Activated T-helper 2 cell treated with anti-CD3 and anti-CD28 coated beads, Interferon-gamma antibody, Interleukin-2, Interleukin-4, amounts not matched to agents 10 μg/mL and 5 μg/mL and 100 μg/mL, durations not matched to agents 14 hours and 24 hours and 36 hours (primary cell): Measurements from ENCODE around the gene SCAMP2. TPM values are rescaled to one million over a fixed set of nuclear protein-coding genes. Genes with fewer than 3 reads are reported as not detected.
A peak's percentile ranks its signal among the peaks of the same experiment; 100 is the strongest.
"Not testable (repeated sequence)": the region's sequence is repeated elsewhere in the genome, so short reads cannot be mapped to it uniquely, and the experiment has no call there.

Experiments
- DNase-seq: peaks from one replicate; pipeline ENCODE4 v3.0.0; 2021; ENCODE audit warnings: low spot score
- H3K27ac Mint-ChIP-seq: one replicate; pipeline ENCODE4 v1.8.0; 2021; ENCODE audit warnings: mixed read lengths
- H3K27me3 Mint-ChIP-seq: one replicate; pipeline ENCODE4 v1.8.0; 2021; ENCODE audit warnings: low read depth, mixed read lengths
- H3K36me3 Mint-ChIP-seq: one replicate; pipeline ENCODE4 v1.8.0; 2021; ENCODE audit warnings: low read depth, mixed read lengths
- H3K4me1 Mint-ChIP-seq: one replicate; pipeline ENCODE4 v1.8.0; 2021; ENCODE audit warnings: low read depth, mixed read lengths
- H3K4me3 Mint-ChIP-seq: one replicate; pipeline ENCODE4 v1.8.0; 2021; ENCODE audit warnings: low read depth, mild to moderate bottlenecking, moderate library complexity, mixed read lengths
- H3K9me3 Mint-ChIP-seq: one replicate; pipeline ENCODE4 v1.8.0; 2021; ENCODE audit warnings: mixed read lengths
- intact Hi-C: fragments of 100-400 bp; cut with micrococcal nuclease; formaldehyde crosslinking; loops from one replicate; pipeline ENCODE4 v1.15.1; 2023
- total RNA-seq: library from RNA; stranded (reverse); gene quantifications from 2 replicates; pipeline ENCODE4 v1.2.3, GENCODE V29; 2022

Gene SCAMP2
- total RNA-seq, 1 donor from 2014 or later: 85.0 TPM

DNA sequence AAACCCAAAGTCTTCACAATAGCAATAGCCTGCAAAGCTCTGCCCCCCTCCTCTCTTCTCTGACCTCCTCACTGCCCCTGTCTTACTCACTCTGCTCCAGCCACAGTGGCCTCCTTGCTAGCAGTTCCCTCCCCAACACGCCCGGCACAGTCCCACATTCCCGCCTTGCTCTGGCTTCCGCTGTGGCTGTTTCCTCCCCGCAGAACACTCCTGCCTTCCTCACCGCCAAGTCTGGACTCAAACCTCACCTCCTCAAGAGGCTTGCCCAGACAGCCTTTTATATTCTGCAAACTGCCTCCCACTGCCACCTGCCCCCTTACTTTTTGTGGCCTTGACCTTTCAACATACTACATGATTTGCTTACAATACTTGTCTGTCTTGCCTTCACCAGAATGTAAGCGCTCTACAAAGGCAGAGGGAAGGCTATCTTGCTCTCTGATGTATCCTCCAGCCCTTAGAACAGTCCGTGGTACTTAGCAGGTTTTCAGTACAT lies 16.3 kb upstream of the SCAMP2 start:
- H3K27ac Mint-ChIP-seq: peak overlapping the region; percentile 81
- peaks cover 38% of the 10 kb centered on the region for H3K4me1 Mint-ChIP-seq
- H3K36me3 Mint-ChIP-seq: peaks cover 33% of the 10 kb centered on the region
- intact Hi-C loops: loop anchor here (1.0 kb wide), 2 partner anchors 16 to 44 kb away; partner anchors contain the start of gene SCAMP2
- H3K4me3 Mint-ChIP-seq: peak overlapping the region; percentile 82
- H3K9me3 Mint-ChIP-seq: no peaks in the 10 kb centered on the region
- no peaks in the 10 kb centered on the region for H3K27me3 Mint-ChIP-seq
- DNase-seq: peak; percentile 15

DNA sequence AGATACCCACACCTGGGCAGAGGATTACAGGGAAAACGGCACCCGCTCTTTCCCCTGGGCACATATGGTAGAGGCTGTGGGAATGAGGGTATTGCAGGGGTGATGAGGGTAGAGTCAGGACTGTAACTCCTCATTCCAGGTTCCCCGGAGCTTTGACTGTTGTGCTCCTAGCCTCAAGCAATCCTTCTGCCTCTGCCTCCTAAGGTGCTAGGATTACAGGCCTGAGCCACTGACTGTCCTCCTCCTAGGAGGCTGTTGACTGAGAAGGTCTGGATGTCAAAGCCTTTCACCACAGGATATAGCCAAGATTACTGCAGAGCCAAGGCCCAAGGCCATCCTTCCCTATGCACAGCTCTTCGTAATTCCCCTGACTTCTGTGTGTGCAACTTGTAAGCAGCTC lies 15.6 kb upstream of the SCAMP2 start:
- Mint-ChIP-seq H3K4me3 (peak overlapping the region; percentile 82), H3K4me1 (peaks cover 42% of the 10 kb centered on the region), H3K27me3 (no peaks in the 10 kb centered on the region), H3K27ac (peak overlapping the region; percentile 81), H3K36me3 (peaks cover 30% of the 10 kb centered on the region), H3K9me3 (no peaks in the 10 kb centered on the region)
- intact Hi-C loops: loop anchor here (1.0 kb wide), 2 partner anchors 15 to 43 kb away; partner anchors contain the start of gene SCAMP2
- no peak for DNase-seq

DNA sequence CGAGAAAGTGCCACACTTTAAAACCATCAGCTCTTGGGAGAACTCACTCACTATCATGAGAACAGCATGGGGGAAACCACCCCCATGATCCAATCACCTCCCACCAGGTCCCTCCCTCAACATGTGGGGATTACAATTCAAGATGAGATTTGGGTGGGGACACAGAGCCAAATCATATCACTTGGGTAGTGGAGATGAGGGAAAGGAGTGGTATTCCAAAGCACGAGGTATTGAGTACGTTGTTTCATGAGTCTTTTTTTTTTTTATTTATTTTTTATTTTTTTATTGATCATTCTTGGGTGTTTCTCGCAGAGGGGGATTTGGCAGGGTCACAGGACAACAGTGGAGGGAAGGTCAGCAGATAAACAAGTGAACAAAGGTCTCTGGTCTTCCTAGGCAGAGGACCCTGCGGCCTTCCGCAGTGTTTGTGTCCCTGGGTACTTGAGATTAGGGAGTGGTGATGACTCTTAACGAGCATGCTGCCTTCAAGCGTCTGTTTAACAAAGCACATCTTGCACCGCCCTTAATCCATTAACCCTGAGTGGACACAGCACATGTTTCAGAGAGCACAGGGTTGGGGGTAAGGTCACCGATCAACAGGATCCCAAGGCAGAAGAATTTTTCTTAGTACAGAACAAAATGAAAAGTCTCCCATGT lies 14.5 kb upstream of the SCAMP2 start:
- H3K4me3 Mint-ChIP-seq, H3K27ac Mint-ChIP-seq, intact Hi-C loops, H3K27me3 Mint-ChIP-seq, DNase-seq, H3K9me3 Mint-ChIP-seq: not testable (repeated sequence)
- peaks cover 19% of the 10 kb centered on the region for H3K36me3 Mint-ChIP-seq
- H3K4me1 Mint-ChIP-seq: peaks cover 33% of the 10 kb centered on the region

DNA sequence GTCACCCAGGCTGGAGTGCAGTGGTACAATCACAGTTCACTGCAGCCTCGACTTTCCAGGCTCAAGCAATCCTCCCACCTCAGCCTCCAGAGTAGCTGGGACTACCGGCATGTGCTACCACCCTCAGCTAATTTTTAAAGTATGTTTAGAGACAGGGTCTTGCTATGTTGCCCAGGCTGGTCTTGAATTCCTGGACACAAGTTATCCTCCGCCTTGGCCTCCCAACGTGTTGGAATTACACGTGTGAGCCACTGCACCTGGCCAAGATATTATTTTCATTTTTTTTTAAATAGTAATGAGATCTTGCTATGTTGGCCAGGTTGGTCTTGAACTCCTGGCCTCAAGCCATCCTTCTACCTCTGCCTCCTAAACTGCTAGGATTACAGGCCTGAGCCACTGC lies 12.3 kb upstream of the SCAMP2 start:
- Mint-ChIP-seq H3K4me3 (no peak overlapping the region), H3K27me3 (no peaks in the 10 kb centered on the region), H3K4me1 (peaks cover 22% of the 10 kb centered on the region), H3K36me3 (peaks cover 1% of the 10 kb centered on the region), H3K9me3 (peaks cover 6% of the 10 kb centered on the region), H3K27ac (no peak overlapping the region)
- DNase-seq: no peak
- intact Hi-C loops: no loop called here

DNA sequence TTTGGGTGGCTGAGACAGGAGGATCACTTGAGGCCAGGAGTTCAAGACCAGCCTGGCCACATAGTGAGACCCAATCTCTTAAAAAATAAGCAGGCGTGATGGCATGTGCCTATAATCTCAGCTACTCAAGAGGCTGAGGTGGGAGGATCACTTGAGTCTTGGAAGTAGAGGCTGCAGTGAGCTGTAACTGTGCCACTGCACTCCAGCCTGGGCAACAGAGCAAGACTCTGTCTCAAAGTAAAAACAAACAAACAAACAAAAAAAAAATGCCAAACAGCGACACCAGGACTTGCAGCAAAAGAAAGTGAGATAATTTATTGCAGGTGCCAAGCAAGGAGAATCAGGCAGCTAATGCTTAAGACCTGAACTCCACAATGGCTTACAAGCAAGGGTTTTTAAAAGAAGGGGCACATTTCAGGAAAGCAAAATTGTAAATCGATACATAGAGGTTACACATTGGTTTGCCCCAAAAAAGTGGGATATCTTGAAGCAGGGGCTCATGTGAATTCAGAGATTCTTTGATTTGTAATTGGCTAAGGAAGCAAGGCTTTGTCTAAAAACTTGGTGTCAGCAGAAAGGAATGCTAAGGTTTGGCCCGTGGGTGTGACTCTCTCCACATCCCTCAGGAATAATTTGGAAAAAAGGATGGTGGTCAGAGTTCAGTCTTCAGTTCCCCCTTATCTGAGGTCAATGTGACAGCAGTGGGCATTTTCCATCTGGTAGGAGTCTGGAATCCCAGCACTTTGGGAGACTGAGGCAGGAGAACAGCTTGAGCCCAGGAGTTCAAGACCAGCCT lies 11.5 kb upstream of the SCAMP2 start:
- Mint-ChIP-seq H3K27ac (no peak overlapping the region), H3K27me3 (no peaks in the 10 kb centered on the region), H3K4me3 (no peak overlapping the region), H3K4me1 (peaks cover 18% of the 10 kb centered on the region), H3K36me3 (no peaks in the 10 kb centered on the region), H3K9me3 (peaks cover 6% of the 10 kb centered on the region)
- intact Hi-C loops: no loop called here
- no peak for DNase-seq

DNA sequence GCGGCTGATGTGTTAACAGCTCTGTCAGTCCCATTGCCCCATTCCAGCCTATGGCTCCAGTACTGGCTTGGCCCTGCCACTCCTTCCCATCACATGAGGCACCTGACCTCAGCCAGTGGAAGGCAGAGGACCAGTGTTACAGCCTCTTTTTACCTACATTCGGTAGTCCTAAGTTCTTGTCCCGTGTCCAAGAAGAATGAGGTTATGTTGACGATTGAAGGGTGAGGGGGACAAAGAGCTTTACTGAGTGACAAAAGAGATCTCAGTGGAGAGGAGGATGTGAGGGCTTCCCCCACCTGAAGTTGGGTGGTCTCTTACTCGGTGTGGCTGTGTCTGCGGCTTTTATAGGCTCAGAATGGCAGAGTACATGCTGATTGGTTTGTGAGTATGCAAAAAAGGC lies 9.4 kb upstream of the SCAMP2 start:
- no peak overlapping the region for H3K4me3 Mint-ChIP-seq
- intact Hi-C loops: no loop called here
- H3K27me3 Mint-ChIP-seq: no peaks in the 10 kb centered on the region
- H3K9me3 Mint-ChIP-seq: peaks cover 6% of the 10 kb centered on the region
- peaks cover 9% of the 10 kb centered on the region for H3K4me1 Mint-ChIP-seq
- no peaks in the 10 kb centered on the region for H3K36me3 Mint-ChIP-seq
- H3K27ac Mint-ChIP-seq: no peak overlapping the region
- DNase-seq: no peak

DNA sequence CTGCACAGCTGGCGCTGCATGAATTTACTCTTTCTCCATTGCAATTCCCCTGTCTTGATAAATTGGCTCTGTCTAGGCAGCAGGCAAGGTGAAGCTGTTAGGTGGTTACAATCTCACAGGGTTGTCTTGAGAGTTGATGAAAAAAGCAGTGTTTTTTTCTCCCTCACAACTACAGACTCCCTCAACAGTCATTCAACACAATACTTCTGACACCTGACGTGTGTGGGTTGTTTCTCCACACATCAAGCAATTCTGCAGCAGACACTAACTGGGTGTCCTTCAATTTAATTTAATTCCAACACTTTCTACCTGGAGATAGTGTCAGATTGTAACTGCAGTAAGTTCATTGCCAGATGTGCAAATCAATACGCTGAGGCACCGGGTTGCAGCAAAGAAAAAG lies 5.1 kb upstream of the SCAMP2 start:
- Mint-ChIP-seq H3K36me3 (no peaks in the 10 kb centered on the region), H3K4me1 (peaks cover 4% of the 10 kb centered on the region), H3K27me3 (peaks cover 1% of the 10 kb centered on the region), H3K9me3 (peaks cover 6% of the 10 kb centered on the region), H3K27ac (no peak overlapping the region), H3K4me3 (no peak overlapping the region)
- intact Hi-C loops: no loop called here
- no peak for DNase-seq

DNA sequence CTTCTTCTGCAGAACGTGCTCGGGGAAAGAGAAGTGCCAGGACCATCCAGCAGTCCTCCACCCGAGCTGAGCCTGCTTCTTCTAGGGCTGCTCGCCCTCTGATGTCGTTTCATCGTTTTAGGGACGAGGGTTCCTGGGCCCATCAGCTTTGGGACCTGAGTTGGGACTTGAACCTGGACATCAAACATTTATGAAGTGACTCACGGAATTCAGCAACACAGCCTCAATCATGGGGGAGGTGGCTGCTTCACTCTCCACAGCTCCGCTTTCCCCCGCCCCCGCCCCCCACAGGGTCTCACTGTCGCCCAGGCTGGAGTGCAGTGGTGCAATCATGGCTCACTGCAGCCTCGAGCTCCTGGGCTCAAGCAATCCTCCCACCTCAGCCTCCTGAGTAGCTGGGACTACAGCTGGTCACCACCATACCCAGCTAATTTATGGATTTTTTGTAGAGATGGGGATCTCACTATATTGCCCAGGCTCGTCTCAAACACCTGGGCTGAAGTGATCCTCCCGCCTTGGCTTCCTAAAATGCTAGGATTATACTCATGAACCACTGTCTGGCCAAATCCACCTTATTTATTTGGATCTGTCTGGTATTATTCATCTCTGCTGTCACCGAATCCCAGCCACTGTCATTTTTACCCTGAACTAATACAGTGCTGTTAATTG lies 725 bp upstream of the SCAMP2 start:
- peak; percentile 29 for DNase-seq
- peak overlapping the region; percentile 89 for H3K27ac Mint-ChIP-seq
- peaks cover 23% of the 10 kb centered on the region for H3K36me3 Mint-ChIP-seq
- intact Hi-C loops: loop anchor here (1.0 to 5.0 kb wide), 5 partner anchors 15 to 863 kb away; partner anchors contain the start of genes COX5A and FAM219B
- H3K9me3 Mint-ChIP-seq: no peaks in the 10 kb centered on the region
- H3K27me3 Mint-ChIP-seq: peaks cover 1% of the 10 kb centered on the region
- peak overlapping the region; percentile 98 for H3K4me3 Mint-ChIP-seq
- H3K4me1 Mint-ChIP-seq: peaks cover 31% of the 10 kb centered on the region

DNA sequence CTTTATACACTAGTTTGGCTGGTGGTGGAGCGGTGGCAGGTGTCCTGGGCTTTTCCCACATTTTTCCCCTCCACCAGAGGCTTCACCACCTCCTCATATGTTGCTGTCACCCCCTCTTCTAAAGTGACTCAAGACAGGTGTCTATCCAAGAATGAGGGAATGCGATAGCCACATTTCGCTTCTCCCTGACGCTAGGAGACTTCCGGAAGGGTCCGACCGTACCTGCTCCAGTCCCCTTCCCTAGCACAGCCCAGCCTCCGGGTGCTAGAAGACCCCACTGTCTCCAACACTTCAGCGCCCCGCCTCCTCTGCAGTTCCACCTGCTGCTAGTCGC lies 496 bp downstream of the SCAMP2 start:
- Mint-ChIP-seq H3K27ac (peak overlapping the region; percentile 89), H3K9me3 (no peaks in the 10 kb centered on the region), H3K4me3 (peak overlapping the region; percentile 98), H3K4me1 (peaks cover 40% of the 10 kb centered on the region), H3K27me3 (peaks cover 1% of the 10 kb centered on the region), H3K36me3 (peaks cover 32% of the 10 kb centered on the region)
- DNase-seq: no peak
- intact Hi-C loops: loop anchor here (1.0 to 5.0 kb wide), 5 partner anchors 17 to 865 kb away; partner anchors contain the start of genes COX5A and FAM219B

DNA sequence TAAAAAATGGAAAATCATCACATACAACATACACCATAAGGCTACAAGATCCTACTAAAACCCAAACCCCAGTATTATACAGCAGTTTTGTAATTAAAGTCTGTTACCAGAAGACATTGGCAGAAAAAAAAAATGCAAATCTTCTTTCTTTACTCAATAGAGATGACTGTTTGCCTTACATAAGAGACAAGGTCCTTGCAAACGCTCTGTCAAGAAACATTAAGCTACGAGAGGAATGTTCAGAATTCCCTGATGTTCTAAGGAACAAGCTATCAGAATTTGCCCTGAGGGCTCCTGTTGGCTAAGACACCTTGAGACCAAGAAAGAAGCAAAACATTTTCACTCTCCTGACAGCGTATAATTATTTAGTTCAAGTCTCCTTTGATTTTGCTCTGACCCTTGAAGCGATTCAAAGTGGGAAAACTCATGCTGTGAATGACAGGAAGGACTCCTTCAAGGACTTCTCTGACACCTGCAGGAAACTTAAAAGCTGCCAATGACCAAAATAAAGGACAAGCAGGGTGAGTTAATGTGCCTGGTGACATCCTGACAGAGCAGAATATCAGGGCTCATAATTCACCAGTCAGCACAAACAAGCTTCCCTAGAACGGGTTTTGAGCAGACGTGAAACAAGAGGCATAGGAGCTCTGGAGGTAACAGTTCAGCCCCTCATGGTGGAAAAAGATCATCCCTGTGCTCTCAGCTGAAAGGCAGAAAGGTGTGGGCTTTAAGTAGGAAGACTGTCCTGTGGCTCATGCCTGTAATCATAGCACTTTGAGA lies 2.5 kb downstream of the SCAMP2 start:
- H3K27ac Mint-ChIP-seq: peak overlapping the region; percentile 97
- H3K4me1 Mint-ChIP-seq: peaks cover 51% of the 10 kb centered on the region
- H3K9me3 Mint-ChIP-seq: no peaks in the 10 kb centered on the region
- peaks cover 46% of the 10 kb centered on the region for H3K36me3 Mint-ChIP-seq
- peak overlapping the region; percentile 98 for H3K4me3 Mint-ChIP-seq
- H3K27me3 Mint-ChIP-seq: no peaks in the 10 kb centered on the region
- DNase-seq: no peak
- intact Hi-C loops: loop anchor here (2.0 to 5.0 kb wide), 3 partner anchors 67 to 867 kb away; partner anchors contain the start of gene COX5A

DNA sequence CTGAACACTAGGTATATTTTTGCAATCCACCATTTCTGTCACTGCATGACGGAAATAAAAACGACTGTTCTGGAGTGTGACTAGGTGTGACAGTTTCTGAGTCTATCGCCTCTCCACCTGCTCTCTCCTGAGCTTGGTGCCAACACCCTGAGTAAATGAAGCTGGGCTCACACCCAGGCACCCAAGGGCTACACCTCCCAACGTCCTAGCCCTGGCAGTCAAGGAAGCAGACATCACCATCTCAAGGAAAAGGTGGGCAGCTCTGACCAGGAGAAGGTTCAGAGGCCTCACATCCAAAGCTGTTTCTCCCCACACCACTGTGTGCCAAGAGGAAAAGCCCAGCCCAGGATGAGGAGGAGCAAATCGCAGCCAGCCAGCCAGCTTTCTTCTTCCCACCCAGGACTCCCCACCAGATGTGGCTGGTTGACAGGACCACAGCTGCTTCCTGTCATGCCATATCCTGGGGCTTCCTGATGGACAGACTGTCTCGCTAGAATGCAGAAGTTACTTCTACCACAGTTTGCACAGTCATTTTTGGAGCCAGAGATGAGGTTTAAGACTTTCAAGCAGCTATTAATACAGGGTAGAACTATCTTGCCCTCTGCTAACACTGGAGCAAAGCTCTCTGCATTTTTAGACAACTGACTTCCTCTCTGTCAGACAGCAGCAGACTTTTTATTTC lies 3.3 kb downstream of the SCAMP2 start:
- no peaks in the 10 kb centered on the region for H3K9me3 Mint-ChIP-seq
- peaks cover 51% of the 10 kb centered on the region for H3K36me3 Mint-ChIP-seq
- H3K4me3 Mint-ChIP-seq: peak overlapping the region; percentile 98
- H3K27me3 Mint-ChIP-seq: no peaks in the 10 kb centered on the region
- peak; percentile 50 for DNase-seq
- H3K27ac Mint-ChIP-seq: peak overlapping the region; percentile 97
- H3K4me1 Mint-ChIP-seq: peaks cover 55% of the 10 kb centered on the region
- intact Hi-C loops: loop anchor here (2.0 to 5.0 kb wide), 3 partner anchors 67 to 867 kb away; partner anchors contain the start of gene COX5A

DNA sequence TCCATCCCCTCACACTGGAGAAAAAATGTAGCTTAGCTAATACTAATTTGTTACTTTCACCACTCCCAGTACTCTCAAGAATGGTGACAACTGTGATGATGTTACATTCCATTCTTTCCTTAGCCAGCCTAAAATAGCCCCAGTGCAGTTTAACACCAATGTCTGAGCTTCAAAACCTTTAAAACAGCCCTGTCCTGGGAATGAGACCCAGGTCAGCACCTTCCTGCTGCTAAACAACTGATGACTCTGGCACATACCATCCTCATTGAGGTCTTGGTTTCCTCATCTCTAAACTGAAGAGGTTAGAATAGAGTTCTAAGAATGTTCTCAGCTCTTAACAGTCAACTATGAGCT lies 3.8 kb downstream of the SCAMP2 start:
- H3K4me1 Mint-ChIP-seq: peaks cover 58% of the 10 kb centered on the region
- H3K27ac Mint-ChIP-seq: peak overlapping the region; percentile 97
- peak overlapping the region; percentile 98 for H3K4me3 Mint-ChIP-seq
- no peak for DNase-seq
- peaks cover 54% of the 10 kb centered on the region for H3K36me3 Mint-ChIP-seq
- intact Hi-C loops: no loop called here
- no peaks in the 10 kb centered on the region for H3K9me3 Mint-ChIP-seq
- no peaks in the 10 kb centered on the region for H3K27me3 Mint-ChIP-seq
